HG03108 (cell line): Measurements from ENCODE around the gene ITSN1.
"Not testable (repeated sequence)": the region's sequence is repeated elsewhere in the genome, so short reads cannot be mapped to it uniquely, and the experiment has no call there.

Experiments
- ATAC-seq: cut with Tn5 transposase; IDR thresholded peaks from one replicate; pipeline ENCODE4 v1.9.1; 2021; ENCODE audit warnings: moderate library complexity; ENCODE audit not compliant: unreplicated experiment

ITSN1 gene

GRCh38 chr21:33915368-33916199 lies 273.3 kb downstream of the ITSN1 start, which contains the start of gene ATP5PO:
Gene ATP5PO (minus strand): TSS chr21:33915804. CDS start chr21:33915763, 41 bp downstream.
- ATAC-seq, result peak; percentile 99

GRCh38 chr21:33916200-33916567 lies 273.9 kb downstream of the ITSN1 start:
- ATAC-seq, result no peak

- ATAC-seq, result no peak
Observed at GRCh38 chr21:33917421-33917820, 275.1 kb downstream of the ITSN1 start.

- ATAC-seq, result peak; percentile 76
Observed at GRCh38 chr21:33924079-33924765, 281.9 kb downstream of the ITSN1 start.

- ATAC-seq, result no peak
Observed at GRCh38 chr21:33924766-33925100, 282.4 kb downstream of the ITSN1 start.

GRCh38 chr21:33926248-33926647 lies 283.9 kb downstream of the ITSN1 start:
- ATAC-seq, result not testable (repeated sequence)

GRCh38 chr21:33931052-33931798 lies 288.9 kb downstream of the ITSN1 start:
- ATAC-seq, result not testable (repeated sequence)

GRCh38 chr21:33931799-33932390 lies 289.6 kb downstream of the ITSN1 start:
- ATAC-seq, result no peak

GRCh38 chr21:33932731-33933130 lies 290.4 kb downstream of the ITSN1 start:
- no peak for ATAC-seq

GRCh38 chr21:33936301-33937038 lies 294.2 kb downstream of the ITSN1 start:
- no peak for ATAC-seq

- ATAC-seq, result no peak
Observed at GRCh38 chr21:33937146-33937545, 294.8 kb downstream of the ITSN1 start.

- ATAC-seq, result no peak
Observed at GRCh38 chr21:33937931-33938339, 295.6 kb downstream of the ITSN1 start.

- ATAC-seq, result no peak
Observed at GRCh38 chr21:33938381-33938780, 296.1 kb downstream of the ITSN1 start.

GRCh38 chr21:33939226-33939625 lies 296.9 kb downstream of the ITSN1 start:
- no peak for ATAC-seq

- no peak for ATAC-seq
Observed at GRCh38 chr21:33940164-33940880, 298.0 kb downstream of the ITSN1 start.

GRCh38 chr21:33940881-33941245 lies 298.6 kb downstream of the ITSN1 start:
- no peak for ATAC-seq

GRCh38 chr21:33942426-33942825 lies 300.1 kb downstream of the ITSN1 start:
- ATAC-seq, result no peak

GRCh38 chr21:33943293-33943692 lies 301.0 kb downstream of the ITSN1 start:
- ATAC-seq, result no peak

- ATAC-seq, result no peak
Observed at GRCh38 chr21:33944185-33944763, 302.0 kb downstream of the ITSN1 start.
